Sigmoid colon (tissue), 4 donors: ENCODE results near the gene C9orf153.

Source experiments
- POLR2A ChIP-seq, 2 donors: fragments of 450-650 bp; IDR thresholded peaks; one replicate each; pipeline ENCODE4 v1.6.1; 2016; ENCODE audit warnings: antibody characterized with exemption in 2 of 2, mild to moderate bottlenecking in 2 of 2, moderate library complexity in 2 of 2
- POLR2AphosphoS5 ChIP-seq, 4 donors: sonication (generic); formaldehyde crosslinking; IDR thresholded peaks; one replicate each; pipeline ENCODE4 v1.6.1; 2017; ENCODE audit warnings: antibody characterized with exemption in 4 of 4
- TF ChIP-seq, protein P1 (sequence below), 4 experiments: fragments of 450-650 bp in 3 of 4; fragments of 200-600 bp in 1 of 4; IDR thresholded peaks; one replicate each; pipeline ENCODE4 v1.5.1; 2016 to 2019; ENCODE audit warnings: antibody characterized with exemption in 4 of 4, mild to moderate bottlenecking in 3 of 4, moderate library complexity in 2 of 4

DNA sequence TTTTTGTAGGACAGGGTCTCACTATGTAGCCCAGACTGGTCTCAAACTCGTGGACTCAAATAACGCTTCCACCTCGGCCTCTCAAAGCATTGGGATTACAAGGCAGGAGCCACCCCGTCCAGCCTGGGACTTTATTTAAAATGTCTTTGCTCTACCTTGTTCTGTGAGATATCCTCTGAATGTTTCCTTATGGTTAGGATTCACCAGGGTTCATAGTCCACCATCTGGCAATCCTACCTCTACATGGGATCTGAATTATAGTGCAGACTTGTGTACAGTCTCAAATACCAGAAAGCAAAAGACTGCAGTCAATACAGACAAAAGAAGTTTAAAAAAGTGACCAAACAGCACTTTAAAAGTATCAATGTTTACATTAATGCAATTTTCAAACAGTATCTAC, 12.8 kb upstream of the C9orf153 start:
- TF ChIP-seq POLR2AphosphoS5 (IDR thresholded peaks at IDR 0.05) (no peak), POLR2A (IDR thresholded peaks at IDR 0.05) (no peak)
- TF ChIP-seq, protein P1, sequence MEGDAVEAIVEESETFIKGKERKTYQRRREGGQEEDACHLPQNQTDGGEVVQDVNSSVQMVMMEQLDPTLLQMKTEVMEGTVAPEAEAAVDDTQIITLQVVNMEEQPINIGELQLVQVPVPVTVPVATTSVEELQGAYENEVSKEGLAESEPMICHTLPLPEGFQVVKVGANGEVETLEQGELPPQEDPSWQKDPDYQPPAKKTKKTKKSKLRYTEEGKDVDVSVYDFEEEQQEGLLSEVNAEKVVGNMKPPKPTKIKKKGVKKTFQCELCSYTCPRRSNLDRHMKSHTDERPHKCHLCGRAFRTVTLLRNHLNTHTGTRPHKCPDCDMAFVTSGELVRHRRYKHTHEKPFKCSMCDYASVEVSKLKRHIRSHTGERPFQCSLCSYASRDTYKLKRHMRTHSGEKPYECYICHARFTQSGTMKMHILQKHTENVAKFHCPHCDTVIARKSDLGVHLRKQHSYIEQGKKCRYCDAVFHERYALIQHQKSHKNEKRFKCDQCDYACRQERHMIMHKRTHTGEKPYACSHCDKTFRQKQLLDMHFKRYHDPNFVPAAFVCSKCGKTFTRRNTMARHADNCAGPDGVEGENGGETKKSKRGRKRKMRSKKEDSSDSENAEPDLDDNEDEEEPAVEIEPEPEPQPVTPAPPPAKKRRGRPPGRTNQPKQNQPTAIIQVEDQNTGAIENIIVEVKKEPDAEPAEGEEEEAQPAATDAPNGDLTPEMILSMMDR (IDR thresholded peaks at IDR 0.05) = no peak
